Heart right ventricle (tissue), 16 donors: ENCODE results near the gene HJV. TPM values are rescaled to one million over a fixed set of nuclear protein-coding genes. Genes with fewer than 3 reads are reported as not detected.

ENCODE experiments used
- ATAC-seq, 8 donors: fragments of 200-7000 bp; cut with Tn5 transposase; one replicate each; pipeline ENCODE4 v1.9.1; 2020; ENCODE audit warnings: mild to moderate bottlenecking in 8 of 8, moderate library complexity in 8 of 8, moderate number of reproducible peaks in 1 of 8
- DNase-seq, 2 donors: peaks; one replicate each; pipeline ENCODE4 v3.0.0-alpha.2; 2020
- H3K27ac ChIP-seq, 10 donors: fragments of 200-600 bp; sonication (generic) in 2 of 10; one replicate each; pipeline versions ENCODE4 v1.5.0 to v1.8.0; 2020 to 2022; ENCODE audit warnings: mild to moderate bottlenecking in 3 of 10
- H3K27me3 ChIP-seq, 7 donors: fragments of 200-600 bp; one replicate each; pipeline ENCODE4 v1.8.0; 2021 to 2022; ENCODE audit warnings: mild to moderate bottlenecking in 2 of 7
- H3K36me3 ChIP-seq, 9 donors: fragments of 200-600 bp; sonication (generic) in 1 of 9; one replicate each; pipeline versions ENCODE4 v1.5.0 to v1.8.0; 2020 to 2022; ENCODE audit warnings: mild to moderate bottlenecking in 2 of 9
- H3K4me1 ChIP-seq, 9 donors: fragments of 200-600 bp; sonication (generic) in 1 of 9; one replicate each; pipeline versions ENCODE4 v1.5.0 to v1.8.0; 2020 to 2022; ENCODE audit warnings: mild to moderate bottlenecking in 4 of 9
- H3K4me3 ChIP-seq, 10 donors: fragments of 200-600 bp; sonication (generic) in 2 of 10; one replicate each; pipeline versions ENCODE4 v1.5.0 to v1.8.0; 2020 to 2022; ENCODE audit warnings: mild to moderate bottlenecking in 7 of 10, moderate library complexity in 2 of 10
- H3K9me3 ChIP-seq, 11 donors: fragments of 200-600 bp in 10 of 11; sonication (generic) in 2 of 11; one replicate each; pipeline versions ENCODE4 v1.5.0 to v1.8.0; 2013 to 2022; ENCODE audit warnings: mild to moderate bottlenecking in 2 of 11, control low read depth in 1 of 11, moderate library complexity in 1 of 11
- WGBS, 2 donors: extraction: QIAGEN DNeasy Blood & Tissue Kit; methylation state at CpG; one replicate each; pipeline ENCODE4 v1.1.7; 2013; ENCODE audit warnings: inconsistent platforms in 1 of 2; 5-methylcytosine and 5-hydroxymethylcytosine counted together
- intact Hi-C, 10 donors: fragments of 100-400 bp; cut with DNase I; formaldehyde crosslinking; loops; one replicate each; pipeline versions ENCODE4 v1.11.1 to v1.14.2; 2022
- polyA plus RNA-seq, 2 donors: library from polyadenylated mRNA; stranded (reverse); fragments of 200-250 nt; gene quantifications; one replicate each; pipeline ENCODE4 v1.2.3, GENCODE V29; 2013
- total RNA-seq, 10 donors: library from RNA; stranded (reverse); fragmentation: NEBNext Ultra II Directional in 3 of 10; extraction: Animal tissue kit (Norgen Biotek cat#: 25700) in 3 of 10; gene quantifications; one replicate each; pipeline versions ENCODE4 v1.2.1 to v1.2.4, GENCODE V29; 2021 to 2023
- TF ChIP-seq, protein P1 (sequence below), 9 donors: fragments of 200-600 bp; sonication (generic) in 2 of 9; IDR thresholded peaks; one replicate each; pipeline versions ENCODE4 v1.5.0 to v1.8.0; 2021 to 2022; ENCODE audit warnings: antibody characterized with exemption in 9 of 9, mild to moderate bottlenecking in 5 of 9, moderate library complexity in 1 of 9
- donor health status: Arrhythmogenic right ventricular cardiomyopathy.
- donor health status: ischemic (EF 13 %, LVEDD 7.1; RV severe dilation, severe dysfunction).
- donor health status: healthy with polysubstance abuse.
- donor health status: DM: no; HTN: yes; CAD: no.
- donor health status: DM: no; HTN: no; CAD: no.
- donor health status: ischemic (EF 25% LVEDD 6.9; RV normal size, moderate dysfunction).
- donor health status: ischemic (EF 25% LVEDD 5.7; RV mildly dilated, moderate dysfunction).
- donor health status: healthy.
- donor health status: DM: yes; HTN: yes; CAD: no.
- donor health status: Ischemic cardiomyopathy.
- donor health status: ischemic (EF 35%, LVEDD 5.7; RV mildly dilated, moderate dysfunction).
- donor health status: nonischemic (EF 11% LVEDD 7.7; RV severe dilation, severe dysfunction).
- donor health status: DM: yes; HTN: yes; CAD: no.
- donor health status: PGD.
- donor health status: ischemic (EF 29% LVEDD 5.4; RV normal size, mild dysfunction).
- donor health status: nonischemic (EF 23%, LVEDD 6.1; RV moderate dilation, normal function).

Gene HJV
- total and polyA plus RNA-seq, 12 donors = 0.52 to 115 (median 68.2) TPM

DNA sequence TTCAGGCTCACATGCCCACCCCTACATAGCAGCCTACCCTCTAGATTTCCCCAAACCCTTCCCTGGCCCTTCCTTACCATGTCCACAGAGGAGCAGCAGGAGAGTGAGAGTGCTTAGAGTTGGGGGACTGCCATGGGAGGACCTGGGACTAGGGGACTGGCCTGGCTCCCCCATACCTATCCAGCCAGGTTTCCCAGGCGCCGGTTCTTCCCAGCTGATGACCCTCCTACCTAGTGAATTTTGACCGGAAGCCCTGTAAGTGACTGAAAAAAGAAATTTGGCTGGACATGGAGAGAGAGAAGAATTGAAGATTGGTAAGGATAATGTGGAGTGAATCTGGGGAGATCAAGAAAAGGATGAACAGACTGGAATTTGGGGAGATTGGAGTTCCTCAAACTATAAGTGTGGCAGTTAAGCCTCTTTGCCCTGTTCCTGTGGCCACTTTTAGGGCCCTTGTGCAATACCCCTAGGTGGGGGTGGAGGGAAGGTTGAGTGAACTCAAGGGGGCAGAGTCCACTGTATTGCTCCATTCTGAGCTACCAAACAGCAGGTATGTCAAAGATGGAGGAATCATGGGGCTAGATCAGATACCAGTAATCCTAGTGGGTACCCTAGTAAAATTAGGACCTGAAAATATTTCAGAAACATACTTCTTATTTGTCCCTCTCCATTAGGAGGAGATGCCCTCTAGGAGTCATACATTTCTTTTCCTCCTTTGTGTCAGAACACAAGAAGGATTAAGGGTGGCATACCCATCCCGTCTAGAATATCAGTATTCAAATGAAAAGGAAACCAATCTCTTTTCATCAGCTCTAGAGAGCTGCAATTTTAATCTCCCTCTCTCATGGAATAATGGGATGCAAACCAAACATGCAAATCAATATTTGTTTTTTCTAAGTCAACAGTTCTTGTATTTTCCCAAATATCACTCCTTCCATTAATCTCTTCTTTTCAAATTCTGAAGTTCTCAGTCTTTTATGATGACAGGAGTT lies 1.2 kb downstream of the HJV start:
- DNase-seq (no peak), ATAC-seq (peak in 6 of 8 donors; percentile 27 to 57 (median 50))
- Histone ChIP-seq H3K4me3 (peak overlapping the region in 8 of 10 donors; percentile 8 to 54 (median 42)), H3K4me1 (peaks cover 0 to 25% (median 12%) of the 10 kb centered on the region in 9 donors), H3K36me3 (peaks cover 0 to 7% (median 0%) of the 10 kb centered on the region in 9 donors), H3K9me3 (no peaks in the 10 kb centered on the region), H3K27ac (peak overlapping the region in 7 of 10 donors; percentile 65 to 89 (median 82)), H3K27me3 (peaks cover 0 to 47% (median 19%) of the 10 kb centered on the region in 7 donors)
- WGBS, 2 donors = 82 to 96% methylated on average over 4 of the region's 4 CpGs
- TF ChIP-seq, protein P1, sequence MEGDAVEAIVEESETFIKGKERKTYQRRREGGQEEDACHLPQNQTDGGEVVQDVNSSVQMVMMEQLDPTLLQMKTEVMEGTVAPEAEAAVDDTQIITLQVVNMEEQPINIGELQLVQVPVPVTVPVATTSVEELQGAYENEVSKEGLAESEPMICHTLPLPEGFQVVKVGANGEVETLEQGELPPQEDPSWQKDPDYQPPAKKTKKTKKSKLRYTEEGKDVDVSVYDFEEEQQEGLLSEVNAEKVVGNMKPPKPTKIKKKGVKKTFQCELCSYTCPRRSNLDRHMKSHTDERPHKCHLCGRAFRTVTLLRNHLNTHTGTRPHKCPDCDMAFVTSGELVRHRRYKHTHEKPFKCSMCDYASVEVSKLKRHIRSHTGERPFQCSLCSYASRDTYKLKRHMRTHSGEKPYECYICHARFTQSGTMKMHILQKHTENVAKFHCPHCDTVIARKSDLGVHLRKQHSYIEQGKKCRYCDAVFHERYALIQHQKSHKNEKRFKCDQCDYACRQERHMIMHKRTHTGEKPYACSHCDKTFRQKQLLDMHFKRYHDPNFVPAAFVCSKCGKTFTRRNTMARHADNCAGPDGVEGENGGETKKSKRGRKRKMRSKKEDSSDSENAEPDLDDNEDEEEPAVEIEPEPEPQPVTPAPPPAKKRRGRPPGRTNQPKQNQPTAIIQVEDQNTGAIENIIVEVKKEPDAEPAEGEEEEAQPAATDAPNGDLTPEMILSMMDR (IDR thresholded peaks at IDR 0.05) = peak in 2 of 9 donors; percentile 8 to 20
- intact Hi-C loops = no loop called here

DNA sequence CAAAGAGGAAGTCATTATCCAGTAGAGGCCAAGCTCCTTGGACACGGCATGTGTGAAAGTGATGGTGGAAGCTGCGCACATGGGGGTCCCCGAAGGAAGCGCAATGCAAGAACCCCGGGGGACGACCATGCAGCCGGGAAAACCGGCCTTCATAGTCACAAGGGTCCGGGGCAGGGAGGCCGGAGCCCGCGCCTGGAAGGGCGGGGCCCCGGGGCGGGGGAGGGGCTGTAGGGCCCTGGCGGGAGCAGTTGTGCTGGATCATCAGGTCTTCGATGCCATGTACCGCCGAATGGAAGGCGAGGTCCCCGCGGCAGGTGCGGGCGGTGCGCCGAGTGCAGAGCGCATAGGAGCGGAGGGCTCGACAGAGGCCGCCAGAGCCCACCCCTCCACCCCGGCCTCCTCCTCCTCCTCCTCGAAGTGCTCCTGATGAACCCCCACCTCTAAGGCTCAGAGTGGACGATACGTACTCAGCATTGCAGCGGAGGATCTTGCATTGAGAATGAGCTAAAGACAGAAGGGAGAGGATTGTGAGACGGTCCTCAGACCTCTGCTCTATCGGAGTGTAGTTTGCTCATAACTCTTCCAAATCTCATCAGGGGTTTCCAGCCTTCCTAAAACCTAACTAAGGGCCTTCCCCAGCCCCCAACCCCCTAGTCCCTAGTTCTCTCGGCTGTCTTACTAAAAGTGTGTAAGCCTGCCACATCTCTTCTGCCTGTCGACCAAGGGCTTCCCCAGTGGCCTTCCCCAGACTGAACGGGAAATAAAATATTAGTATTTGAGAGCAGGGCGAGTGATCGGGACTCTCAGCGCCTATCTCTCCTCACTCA lies 2.1 kb downstream of the HJV start:
- Histone ChIP-seq H3K9me3 (no peaks in the 10 kb centered on the region), H3K27me3 (peaks cover 0 to 44% (median 19%) of the 10 kb centered on the region in 7 donors), H3K27ac (peak overlapping the region in 4 of 10 donors; percentile 23 to 86 (median 78)), H3K4me3 (peak overlapping the region in 9 of 10 donors; percentile 8 to 52 (median 31)), H3K4me1 (peaks cover 0 to 25% (median 12%) of the 10 kb centered on the region in 9 donors), H3K36me3 (peaks cover 0 to 7% (median 0%) of the 10 kb centered on the region in 9 donors)
- intact Hi-C loops = loop anchor here in 5 of 10 donors (5.0 to 10.0 kb wide), 3 partner anchors 125 to 175 kb away; partner anchors contain the start of gene NUDT17 (in 2 of the 5)
- peak in 5 of 8 donors; percentile 1 to 47 (median 21) for ATAC-seq
- no peak for DNase-seq
- WGBS, 2 donors = 15 to 19% methylated on average over 43 of the region's 43 CpGs
- TF ChIP-seq, protein P1 (IDR thresholded peaks at IDR 0.05) = no peak

DNA sequence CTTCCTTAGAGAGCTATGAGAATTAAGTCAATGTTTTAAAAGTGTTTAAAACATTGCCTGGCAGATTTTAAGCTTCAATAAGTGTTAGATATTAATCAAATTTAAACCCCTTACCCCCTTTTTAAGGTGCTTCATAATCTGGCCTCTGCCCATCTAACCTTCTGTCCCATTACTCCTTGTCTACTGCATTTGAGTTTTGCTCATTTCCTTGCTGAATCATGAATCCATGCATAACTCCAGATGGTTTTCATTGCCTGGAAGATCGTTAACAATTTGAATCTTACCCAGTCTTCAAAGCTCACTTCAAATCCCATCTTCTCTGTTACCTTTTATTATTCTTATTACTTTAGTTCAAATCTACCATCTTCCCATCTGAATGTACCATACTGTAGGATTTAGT lies 4.6 kb downstream of the HJV start:
- intact Hi-C loops = loop anchor here in 5 of 10 donors (5.0 to 10.0 kb wide), 3 partner anchors 122 to 172 kb away; partner anchors contain the start of gene NUDT17 (in 2 of the 5)
- no peak overlapping the region for H3K27ac ChIP-seq
- peaks cover 0 to 7% (median 0%) of the 10 kb centered on the region in 9 donors for H3K36me3 ChIP-seq
- peaks cover 7 to 29% (median 18%) of the 10 kb centered on the region in 9 donors for H3K4me1 ChIP-seq
- H3K27me3 ChIP-seq = peaks cover 0 to 42% (median 19%) of the 10 kb centered on the region in 7 donors
- DNase-seq (no peak), ATAC-seq (no peak)
- no peak overlapping the region for H3K4me3 ChIP-seq
- TF ChIP-seq, protein P1 (IDR thresholded peaks at IDR 0.05) = no peak
- H3K9me3 ChIP-seq = no peaks in the 10 kb centered on the region
- WGBS, 2 donors = 67 to 76% methylated on average over 1 of the region's 1 CpG
